Measurements from ENCODE around the gene SNTB2.
"Not testable (repeated sequence)": the region's sequence is repeated elsewhere in the genome, so short reads cannot be mapped to it uniquely, and the experiment has no call there.

Gene SNTB2

GRCh38 chr16:69286941-69287713 lies 100.2 kb downstream of the SNTB2 start:
- no peak for DNase-seq (ENCODE audit: low read depth, low spot score)

- not testable (repeated sequence) for DNase-seq (ENCODE audit: low read depth, low spot score)
These were observed 104.7 kb downstream of the SNTB2 start for GRCh38 chr16:69291657-69292056.

- no peak for DNase-seq (ENCODE audit: low read depth, low spot score)
These were observed 106.4 kb downstream of the SNTB2 start for GRCh38 chr16:69293401-69293800.

GRCh38 chr16:69294051-69294450 lies 107.1 kb downstream of the SNTB2 start:
- DNase-seq (ENCODE audit: low read depth, low spot score), result no peak

GRCh38 chr16:69296771-69297170 lies 109.8 kb downstream of the SNTB2 start:
- DNase-seq (ENCODE audit: low read depth, low spot score), result not testable (repeated sequence)

- no peak for DNase-seq (ENCODE audit: low read depth, low spot score)
These were observed 111.3 kb downstream of the SNTB2 start for GRCh38 chr16:69298261-69298660.

GRCh38 chr16:69301187-69301586 lies 114.2 kb downstream of the SNTB2 start:
- DNase-seq (ENCODE audit: low read depth, low spot score), result no peak

GRCh38 chr16:69301861-69302260 lies 114.9 kb downstream of the SNTB2 start:
- DNase-seq (ENCODE audit: low read depth, low spot score), result no peak

GRCh38 chr16:69302301-69302700 lies 115.3 kb downstream of the SNTB2 start:
- DNase-seq (ENCODE audit: low read depth, low spot score), result no peak

GRCh38 chr16:69306031-69306430 lies 119.1 kb downstream of the SNTB2 start:
- no peak for DNase-seq (ENCODE audit: low read depth, low spot score)

GRCh38 chr16:69307091-69307490 lies 120.1 kb downstream of the SNTB2 start:
- DNase-seq (ENCODE audit: low read depth, low spot score), result no peak

GRCh38 chr16:69307856-69308255 lies 120.9 kb downstream of the SNTB2 start:
- DNase-seq (ENCODE audit: low read depth, low spot score), result no peak

GRCh38 chr16:69309316-69309715 lies 122.4 kb downstream of the SNTB2 start:
- DNase-seq (ENCODE audit: low read depth, low spot score), result no peak

- DNase-seq (ENCODE audit: low read depth, low spot score), result peak; percentile 98
These were observed 123.9 kb downstream of the SNTB2 start, which contains the start of gene VPS4A for GRCh38 chr16:69310653-69311532. TSS of gene VPS4A (plus strand) at chr16:69311350. CDS start at chr16:69311512, 162 bp downstream.

GRCh38 chr16:69311533-69312387 lies 124.8 kb downstream of the SNTB2 start:
- DNase-seq (ENCODE audit: low read depth, low spot score), result peak; percentile 51

GRCh38 chr16:69313469-69313868 lies 126.5 kb downstream of the SNTB2 start:
- no peak for DNase-seq (ENCODE audit: low read depth, low spot score)

GRCh38 chr16:69314534-69314933 lies 127.6 kb downstream of the SNTB2 start:
- DNase-seq (ENCODE audit: low read depth, low spot score), result no peak

GRCh38 chr16:69315486-69316311 lies 128.7 kb downstream of the SNTB2 start:
- DNase-seq (ENCODE audit: low read depth, low spot score), result no peak

- DNase-seq (ENCODE audit: low read depth, low spot score), result no peak
These were observed 129.7 kb downstream of the SNTB2 start for GRCh38 chr16:69316595-69317034.

- DNase-seq (ENCODE audit: low read depth, low spot score), result no peak
These were observed 131.4 kb downstream of the SNTB2 start for GRCh38 chr16:69318177-69318910.

Data from ELF-1 (cell line).